Measurements from ENCODE around the gene MAGI2.
"Not testable (repeated sequence)": the region's sequence is repeated elsewhere in the genome, so short reads cannot be mapped to it uniquely, and the experiment has no call there.

The MAGI2 gene

DNA sequence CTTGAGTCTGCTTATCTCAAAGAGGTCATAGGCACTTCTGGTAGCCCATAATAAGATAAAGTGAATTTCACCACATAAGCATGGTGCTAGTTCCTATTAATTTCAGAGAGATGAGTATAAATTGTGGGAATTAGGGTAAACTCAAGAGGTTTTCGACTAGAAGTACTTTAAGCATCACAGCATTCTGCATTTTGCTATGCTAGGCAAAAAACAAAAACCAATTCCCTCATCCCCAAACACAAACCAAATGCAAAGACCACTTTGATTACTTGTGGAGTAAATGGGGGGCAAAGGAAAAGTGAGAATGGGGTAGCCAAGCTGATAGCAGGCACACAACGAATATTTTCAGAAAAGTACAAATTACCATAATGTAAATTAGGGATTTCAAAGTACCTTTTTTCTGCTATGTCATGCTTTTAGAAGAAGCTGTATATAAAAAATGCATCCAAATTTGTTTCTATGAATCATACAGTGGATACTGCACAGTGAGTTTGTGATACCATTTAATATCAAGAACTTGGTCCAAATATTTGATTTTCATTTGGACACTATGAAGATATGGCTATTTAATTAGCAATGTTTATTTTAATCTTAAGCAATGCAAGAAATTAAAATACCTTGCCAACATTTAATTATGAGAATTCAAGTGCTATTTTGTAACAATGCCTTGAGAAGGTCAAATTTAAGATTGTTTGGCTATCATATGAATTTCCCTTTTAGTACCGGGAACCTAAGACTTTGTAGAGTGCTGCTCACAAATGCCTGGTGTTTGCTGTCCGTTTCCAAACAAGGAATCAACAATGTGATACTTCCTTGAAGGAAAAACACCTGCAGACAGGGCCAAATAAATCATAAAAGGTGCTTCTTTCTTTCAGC, 1199.4 kb downstream of the MAGI2 start:
- no peak for DNase-seq

DNA sequence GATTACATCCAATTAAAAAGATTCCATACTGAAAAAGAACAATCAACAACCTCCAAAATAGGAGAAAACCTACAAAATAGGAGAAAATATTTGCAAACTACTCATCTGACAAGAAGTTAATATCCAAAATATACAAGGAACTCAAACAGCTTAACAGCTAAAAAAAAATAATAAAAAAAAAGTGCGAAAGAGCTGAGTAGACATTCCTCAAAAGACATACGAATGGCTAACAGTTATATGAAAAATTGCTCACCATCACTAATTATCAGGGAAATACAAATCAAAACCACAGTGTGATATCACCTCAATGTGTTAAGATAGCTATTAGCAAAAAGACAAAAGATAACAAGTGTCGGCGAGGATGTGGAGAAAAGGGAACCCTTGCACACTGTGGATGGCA, 1204.6 kb downstream of the MAGI2 start:
- DNase-seq: no peak

DNA sequence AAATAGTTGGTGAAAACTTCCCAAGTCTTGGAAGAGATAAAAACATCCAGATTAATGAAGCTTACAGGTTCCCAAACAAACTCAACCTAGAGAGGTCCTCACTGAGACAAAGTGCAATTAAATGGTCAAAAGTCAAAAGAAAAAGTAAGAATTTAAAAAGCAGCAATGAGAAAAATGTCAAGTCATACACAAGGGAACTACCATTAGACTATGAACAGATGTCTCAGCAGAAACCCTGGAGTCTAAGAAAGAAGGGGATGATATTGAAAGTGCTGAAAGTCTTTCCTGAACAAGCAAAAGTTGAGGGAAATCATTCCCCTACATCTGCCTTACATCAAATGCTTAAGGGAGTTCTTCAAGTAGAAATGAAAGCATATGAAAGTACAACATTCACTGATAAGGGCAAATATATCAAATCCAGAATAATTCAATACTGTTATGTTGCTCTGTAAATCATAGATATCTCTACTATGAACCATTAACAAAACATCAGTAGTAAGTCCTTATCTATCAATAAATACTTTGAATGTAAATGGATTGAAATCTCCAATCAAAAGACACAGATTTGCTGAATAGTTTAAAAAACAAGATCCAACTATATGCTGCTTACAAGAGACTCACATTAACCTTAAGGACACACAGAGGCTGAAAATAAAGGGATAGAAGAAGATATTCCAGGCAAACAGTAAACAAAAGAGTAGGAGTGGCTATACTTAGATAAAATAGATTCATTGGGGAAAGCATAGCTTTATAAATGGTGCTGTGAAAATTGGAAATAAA, 1205.4 kb downstream of the MAGI2 start:
- no peak for DNase-seq

DNA sequence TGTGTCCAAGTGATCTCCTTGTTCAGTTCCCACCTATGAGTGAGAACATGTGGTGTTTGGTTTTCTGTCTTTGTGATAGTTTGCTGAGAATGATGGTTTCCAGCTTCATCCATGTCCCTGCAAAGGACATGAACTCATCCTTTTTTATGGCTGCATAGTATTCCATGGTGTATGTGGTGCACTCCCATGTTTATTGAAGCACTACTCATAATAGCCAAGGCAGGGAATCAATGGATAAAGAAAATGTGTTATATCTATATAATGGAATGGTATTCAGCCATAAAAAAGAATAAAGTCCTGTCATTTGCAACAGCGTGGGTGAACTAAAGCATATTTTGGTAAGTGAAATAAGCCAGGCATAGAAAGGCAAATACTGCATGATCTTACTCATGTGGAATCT, 1213.3 kb downstream of the MAGI2 start:
- not testable (repeated sequence) for DNase-seq

DNA sequence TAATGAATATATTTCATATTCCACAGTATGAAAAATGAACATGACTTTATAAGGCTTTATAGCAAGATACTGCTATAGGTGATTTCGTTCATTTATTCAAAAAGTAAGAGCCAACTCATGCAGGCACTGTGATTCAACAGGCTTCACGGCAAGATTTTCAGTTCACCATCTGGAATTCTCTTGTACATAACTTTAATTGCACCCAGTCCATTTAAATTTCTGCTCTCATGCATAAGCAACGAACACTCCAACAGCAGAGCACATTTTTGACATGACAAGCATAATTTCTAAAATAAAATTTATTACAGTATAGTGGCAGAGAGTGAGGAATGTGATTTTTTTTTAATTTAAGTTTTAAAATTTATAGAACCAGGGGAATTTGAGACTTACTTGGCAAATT, 1218.8 kb downstream of the MAGI2 start:
- no peak for DNase-seq

DNA sequence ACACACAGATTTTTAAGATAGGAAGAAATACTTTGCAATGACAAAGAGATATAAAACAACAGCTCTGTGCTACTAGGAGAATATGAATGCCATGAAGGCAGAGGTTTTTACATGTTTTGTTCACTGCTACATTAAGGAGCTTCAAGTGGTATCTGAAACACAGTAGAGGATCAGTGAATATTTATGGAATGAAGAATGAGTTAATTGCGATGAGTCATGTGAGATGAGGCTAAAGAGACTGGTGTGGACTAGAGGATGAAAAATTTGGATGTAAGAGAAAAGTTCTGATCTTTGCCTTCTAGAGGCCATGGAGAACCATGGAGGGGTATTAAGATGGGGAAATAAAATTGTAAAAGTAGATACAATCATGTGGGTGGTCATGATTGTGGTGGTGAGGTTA, 1220.7 kb downstream of the MAGI2 start:
- no peak for DNase-seq

DNA sequence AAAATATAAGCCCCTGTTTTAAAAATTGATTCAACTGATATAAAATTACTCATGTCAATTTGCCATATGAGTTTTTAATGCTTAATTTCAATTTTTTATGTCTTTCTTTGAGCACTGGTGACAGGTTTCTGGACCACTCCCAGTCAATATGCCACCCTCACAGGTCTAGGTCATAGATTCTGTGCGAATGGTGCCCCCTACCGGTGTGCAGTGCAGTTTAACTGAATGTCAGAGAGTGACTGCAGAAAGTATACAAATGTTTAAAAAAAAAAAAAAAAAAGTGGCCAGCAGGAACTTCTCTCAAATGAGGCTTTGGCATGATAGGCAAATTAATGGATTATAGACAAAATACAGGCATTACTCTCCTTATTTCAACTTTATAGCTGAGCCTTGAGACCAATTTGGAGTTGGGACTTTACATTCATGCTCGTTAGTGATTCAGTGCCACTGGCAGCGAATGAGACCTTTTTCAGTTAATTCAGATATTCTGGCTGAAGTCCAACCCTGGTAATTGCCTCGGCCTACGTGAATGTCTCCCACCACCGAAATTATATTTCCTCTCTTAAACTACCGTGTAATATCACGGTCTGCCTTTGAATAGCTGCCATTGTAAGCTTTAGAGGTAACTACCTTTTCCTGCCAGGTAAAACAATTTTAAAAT, 1227.3 kb downstream of the MAGI2 start:
- peak; percentile 54 for DNase-seq

DNA sequence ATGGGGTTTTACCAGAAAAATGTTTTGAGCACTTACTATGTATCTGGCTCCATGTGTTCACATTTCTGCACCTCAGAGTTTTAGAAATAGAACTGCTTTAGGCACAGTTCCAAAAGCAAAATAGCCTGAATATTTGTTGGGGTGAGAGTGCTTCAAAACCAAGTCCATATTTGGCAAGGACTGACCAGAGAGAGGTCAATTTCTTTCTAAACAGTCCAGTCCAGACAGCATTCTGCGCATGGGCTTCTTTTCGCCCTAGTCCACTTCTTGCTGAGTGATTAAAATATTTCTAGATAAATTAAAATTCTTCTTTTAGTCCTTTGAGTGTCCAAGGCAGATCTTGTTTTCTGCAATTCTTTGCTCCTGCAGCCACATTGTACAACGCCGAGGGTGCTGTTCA, 1227.9 kb downstream of the MAGI2 start:
- DNase-seq: no peak

DNA sequence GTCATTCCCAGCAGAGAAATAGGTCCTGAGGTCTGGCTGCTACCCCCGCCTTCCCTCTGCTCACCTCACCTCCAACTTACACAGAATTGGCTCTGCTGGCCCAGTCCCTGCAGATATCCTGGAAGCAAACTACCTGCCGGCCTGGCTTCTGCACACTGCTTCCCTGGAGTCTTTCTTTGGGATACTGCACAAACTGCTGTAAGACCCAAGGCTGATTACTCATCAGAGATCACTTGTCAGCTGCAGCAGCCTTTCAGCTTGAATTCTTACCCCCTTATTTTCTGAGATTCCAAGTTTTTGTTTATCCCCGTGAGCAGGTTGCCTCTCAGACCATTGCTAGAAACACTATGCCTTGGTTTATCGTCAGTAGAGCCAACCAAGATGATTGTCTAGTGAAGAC, 1228.5 kb downstream of the MAGI2 start:
- no peak for DNase-seq

DNA sequence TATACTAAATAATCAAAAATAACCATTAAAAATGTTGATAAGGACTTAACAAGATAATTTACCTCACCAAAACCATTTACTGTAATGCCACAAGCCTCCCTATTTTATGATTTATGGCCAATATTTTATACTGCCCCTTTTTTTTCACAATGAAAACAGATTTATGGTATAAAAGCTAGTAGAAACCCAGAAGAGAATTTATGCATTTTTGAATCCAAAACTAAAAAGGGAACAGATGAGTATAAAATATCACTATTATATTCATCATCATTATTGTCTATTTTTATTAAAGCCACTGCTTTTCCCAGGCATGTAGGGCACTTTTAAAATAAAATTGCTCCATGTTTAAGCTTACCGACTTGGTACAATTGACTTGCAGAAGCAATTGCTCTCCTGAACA, 1229.9 kb downstream of the MAGI2 start:
- DNase-seq: no peak

DNA sequence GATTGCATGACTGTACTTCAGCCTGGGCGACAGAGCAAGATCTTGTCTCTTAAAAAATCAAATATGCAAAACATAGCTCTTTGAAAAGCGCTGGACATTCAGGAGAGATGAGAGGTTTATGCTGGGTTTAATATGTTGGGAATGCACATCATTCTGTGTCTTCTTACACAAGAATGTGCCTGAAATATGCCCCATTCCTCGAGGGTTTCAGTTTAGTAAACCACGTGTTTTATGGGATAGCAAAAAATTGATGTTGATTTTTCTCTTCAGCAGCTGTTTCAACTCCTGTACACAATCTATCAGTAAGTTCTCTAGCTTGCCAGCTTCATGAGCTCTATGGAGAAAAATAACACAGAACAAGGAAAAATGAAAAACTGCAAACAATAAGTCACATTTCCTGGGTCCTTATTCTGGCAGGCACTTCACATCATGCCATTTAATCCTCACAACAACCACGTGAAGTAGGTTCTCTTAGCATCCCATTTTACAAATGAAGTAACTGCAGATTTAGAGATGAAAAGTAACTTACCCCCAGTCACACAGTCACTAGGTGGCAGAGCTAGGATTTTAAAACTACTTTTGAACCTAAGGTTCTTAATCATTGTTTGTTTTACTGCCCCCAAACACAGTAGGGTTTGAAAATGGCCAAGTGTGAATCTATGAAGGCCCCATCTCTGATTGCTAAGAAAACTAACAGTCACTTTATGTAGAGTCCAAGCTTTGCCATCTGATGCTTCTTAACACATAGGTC, 1231.3 kb downstream of the MAGI2 start:
- DNase-seq: no peak

DNA sequence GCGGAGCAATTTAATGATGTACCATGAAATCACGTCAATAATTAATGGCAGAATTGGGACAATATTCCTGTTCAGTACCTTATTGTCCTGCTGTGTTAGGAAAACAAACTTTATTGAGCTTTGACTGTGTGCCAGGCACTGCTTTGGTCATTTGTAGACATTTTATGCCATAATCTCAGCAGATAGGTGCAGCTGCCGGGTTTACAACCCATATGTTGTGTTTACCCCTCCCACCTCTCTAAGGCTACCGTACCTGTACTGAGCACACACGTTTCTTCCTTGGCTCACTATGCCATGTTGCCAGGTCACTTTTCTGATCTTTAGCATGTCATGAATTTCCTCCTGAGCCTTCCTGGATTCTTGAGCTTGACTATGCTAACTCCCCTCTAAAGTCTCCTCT, 1232.7 kb downstream of the MAGI2 start:
- no peak for DNase-seq

DNA sequence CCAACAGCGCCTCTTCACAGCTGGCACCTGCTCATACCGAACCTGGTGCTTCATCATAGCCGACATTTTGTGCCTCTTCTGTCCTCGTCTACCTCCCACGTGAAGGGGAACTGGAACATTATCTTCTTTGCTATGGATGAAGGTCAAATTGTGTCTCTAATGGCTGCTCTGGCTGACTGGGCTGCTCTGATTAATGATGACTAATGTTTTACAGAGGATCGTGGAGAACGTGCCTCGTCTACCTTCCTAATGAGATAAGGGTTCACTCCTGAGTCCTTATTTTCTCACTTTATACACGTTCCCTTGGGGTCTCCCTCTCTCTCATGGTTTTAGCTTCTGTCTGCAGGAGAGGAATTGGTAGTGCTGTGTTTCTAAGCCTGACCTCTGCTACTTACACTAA, 1234.6 kb downstream of the MAGI2 start:
- no peak for DNase-seq

DNA sequence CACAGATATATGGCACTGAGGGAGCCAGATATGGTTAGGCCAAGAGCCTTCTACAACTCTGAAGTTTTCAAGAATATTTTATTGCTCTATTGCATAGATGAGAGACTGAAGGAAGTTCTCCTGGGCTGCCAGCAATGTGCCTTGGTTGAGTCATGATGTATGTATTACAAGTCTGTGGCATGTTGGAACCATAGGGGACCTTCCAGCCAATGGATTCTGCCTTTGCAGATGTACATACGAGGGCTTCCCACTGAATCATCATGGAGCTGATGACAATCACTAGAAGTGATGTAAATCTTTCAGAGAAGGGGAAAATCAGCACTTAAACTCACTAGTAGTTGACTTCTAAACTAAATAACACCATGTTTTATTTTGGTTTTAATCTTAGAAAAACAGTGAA, 1235.4 kb downstream of the MAGI2 start:
- DNase-seq: no peak

DNA sequence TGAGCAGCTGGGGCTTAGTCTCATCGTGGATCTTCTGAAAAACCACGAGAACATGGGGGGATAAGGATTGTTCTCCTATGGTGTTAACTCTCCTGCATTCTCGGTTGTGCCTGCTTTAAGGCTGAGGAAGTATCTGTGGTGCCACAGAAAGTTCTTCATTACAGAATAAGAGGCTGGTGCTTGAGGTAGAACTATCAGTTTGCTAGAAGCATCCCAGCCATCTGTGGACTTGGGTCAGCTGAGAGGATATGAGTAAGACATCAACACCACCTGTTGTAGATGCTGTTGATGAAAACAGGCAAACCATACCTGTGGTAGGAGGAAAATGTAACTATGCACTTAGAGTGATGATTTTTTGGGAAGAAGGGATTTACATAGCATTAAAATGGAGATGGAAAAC, 1238.3 kb downstream of the MAGI2 start:
- DNase-seq: no peak

DNA sequence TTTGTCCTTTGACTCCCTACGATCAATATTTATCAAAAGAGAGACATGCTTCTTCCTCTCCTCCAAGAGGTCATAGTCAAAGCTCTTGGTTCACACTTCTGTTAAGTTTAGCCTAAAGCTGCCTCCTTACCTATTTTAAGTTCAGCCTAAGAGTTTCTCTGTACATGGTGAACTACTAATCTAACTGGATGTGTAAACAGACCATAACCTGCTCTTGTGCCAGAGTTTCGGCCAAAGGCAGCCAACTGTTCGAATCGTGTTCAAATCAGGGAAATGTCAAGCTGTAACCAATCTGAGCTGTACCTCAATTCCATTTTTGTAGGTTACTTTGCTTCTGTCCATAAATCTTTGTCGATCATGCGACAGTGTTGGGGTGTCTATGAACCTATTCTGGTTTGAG, 1240.1 kb downstream of the MAGI2 start:
- DNase-seq: no peak

DNA sequence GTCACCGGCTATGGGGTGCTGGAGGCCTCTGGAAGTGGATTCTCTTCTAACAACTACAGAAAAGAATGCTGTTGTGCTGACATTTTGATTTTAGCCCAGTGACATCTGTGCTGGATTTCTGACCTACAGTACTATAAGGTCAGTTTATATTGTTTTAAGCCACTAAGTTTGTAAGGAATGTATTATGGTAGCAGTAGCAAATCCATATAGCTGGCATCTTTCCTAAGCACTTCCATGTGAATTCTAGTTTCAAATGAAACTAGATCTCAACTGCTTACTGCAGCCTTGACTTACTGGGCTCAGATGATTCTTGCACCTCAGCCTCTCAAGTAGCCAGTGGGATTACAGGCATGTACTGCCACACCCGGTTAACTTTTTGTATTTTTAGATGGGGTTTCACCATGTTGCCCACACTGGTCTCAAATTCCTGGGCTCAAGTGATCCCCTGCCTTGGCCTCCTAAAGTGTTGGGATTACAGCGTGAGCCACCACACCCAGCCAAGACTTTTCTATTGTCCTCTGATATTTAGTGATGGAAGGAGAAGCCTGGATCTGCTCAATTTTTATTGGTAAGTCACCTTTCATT, 1240.9 kb downstream of the MAGI2 start:
- DNase-seq: no peak

DNA sequence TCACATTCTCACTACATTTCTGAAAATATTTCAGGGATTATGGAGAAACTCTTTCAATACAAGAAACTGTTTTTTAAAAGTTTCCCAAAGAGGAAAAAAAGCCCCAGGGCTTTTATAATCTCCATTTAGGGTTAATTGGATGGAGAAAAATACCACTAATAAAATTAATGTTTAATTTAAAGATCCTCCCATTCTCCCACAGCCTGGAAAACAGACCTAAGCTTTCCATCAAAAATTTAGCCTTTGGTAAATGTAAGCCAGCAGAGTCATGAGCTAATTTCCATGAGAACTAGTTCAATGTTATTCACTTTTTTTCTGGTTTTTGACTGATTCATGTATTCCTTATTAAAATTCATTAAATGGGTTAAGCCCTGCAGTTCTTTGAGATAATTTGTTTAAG, 1246.2 kb downstream of the MAGI2 start:
- no peak for DNase-seq

DNA sequence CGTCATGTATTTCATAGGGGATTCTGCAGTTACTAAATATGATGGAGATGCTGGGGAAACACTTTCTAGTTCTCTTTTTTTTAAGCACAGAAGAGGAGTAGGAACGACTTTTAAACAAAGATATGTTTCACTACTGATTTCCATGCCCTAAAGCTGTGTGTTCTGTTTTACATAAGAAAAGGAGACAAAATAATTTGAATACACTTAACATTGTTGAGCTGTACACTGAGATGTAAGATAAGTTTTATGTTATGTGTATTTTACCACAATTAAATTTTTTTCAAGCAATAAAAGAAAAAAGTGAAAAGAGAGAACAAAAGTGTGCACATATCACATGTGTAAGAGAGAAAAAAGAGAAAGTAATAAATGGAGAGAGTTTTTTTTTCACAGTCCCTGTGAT, 1246.7 kb downstream of the MAGI2 start:
- DNase-seq: no peak

DNA sequence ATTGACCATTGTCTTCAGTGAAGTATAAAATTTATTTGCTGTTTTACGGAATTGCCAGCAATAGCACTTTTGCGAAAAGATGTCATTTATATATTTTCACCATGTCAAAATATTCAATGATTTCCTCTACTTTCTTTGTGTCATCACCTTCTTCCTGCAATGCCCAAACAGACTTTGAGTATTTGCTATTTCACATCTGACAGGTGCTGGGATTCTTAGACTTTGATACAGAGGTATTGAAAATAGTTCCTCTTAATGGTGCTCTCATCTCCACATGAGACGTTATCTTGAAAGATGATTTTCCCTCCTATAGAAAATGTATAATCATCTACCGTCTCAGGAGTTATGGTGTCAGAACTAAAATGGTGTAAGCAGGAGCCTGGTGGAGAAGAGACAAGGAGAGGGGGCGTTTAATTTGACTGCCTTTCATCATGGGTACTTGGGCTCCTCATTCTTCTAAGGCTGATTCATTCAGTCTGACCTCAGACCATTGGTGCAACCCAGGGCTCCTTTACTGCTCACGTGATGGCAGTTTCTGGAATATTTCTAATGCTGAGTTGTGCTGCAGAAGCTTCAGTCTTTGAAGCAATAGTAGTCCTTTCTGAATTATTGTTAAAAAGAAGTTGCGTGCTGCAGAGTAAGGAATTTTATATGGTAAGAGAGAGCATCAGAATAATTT, 1250.3 kb downstream of the MAGI2 start:
- no peak for DNase-seq

DNA sequence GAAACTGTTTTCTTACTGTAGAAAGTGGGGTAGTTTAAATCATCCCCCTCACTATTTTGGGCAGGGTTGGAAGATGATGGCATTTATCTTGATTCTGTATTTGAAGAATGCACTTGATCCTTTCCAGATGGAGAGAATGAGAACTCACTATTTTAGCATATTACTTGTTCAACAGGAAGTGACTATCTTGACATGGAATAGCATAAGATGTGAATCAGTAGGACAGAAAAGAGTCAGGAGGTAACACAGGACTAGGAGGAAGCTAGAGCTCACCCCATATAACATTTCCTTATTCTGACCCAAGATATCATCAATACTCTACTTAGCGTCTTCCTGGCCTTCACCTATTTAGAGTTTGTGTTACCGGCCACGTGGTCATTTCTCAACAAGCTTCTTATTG, 1254.7 kb downstream of the MAGI2 start:
- DNase-seq: no peak

DNA sequence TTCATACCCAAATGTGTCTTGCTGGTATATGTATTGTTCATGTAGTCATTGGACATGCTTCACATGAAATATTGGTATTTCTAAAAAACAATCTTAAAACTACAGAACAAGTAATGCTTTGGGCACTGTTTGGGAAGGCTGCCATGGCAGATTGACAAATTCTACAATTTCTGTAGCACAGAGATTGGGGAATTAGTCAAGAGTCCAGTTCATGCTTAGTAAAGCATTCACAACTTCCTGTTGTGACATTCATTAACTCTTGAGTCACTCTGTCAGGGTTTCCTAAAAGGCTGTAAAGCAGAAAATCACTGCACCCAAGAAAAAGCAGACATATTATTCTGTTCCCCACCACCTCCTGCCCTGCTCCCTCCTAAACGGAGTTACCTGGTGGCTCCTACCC, 1256.0 kb downstream of the MAGI2 start:
- DNase-seq: no peak
